Vagina (tissue), 2 donors: ENCODE results near the gene TTLL13.

Experiments used
- POLR2A ChIP-seq, 2 donors: fragments of 450-650 bp; IDR thresholded peaks; one replicate each; pipeline ENCODE4 v1.6.1; 2017; ENCODE audit warnings: antibody characterized with exemption in 2 of 2, mild to moderate bottlenecking in 2 of 2, moderate library complexity in 2 of 2
- POLR2AphosphoS5 ChIP-seq, 2 donors: sonication (generic); formaldehyde crosslinking; IDR thresholded peaks; one replicate each; pipeline ENCODE4 v1.9.0; 2017; ENCODE audit warnings: antibody characterized with exemption in 2 of 2, mild to moderate bottlenecking in 2 of 2, low read depth in 1 of 2; ENCODE audit not compliant: insufficient read depth in 1 of 2
- TF ChIP-seq, protein P1 (sequence below), 3 experiments: fragments of 450-650 bp in 2 of 3; fragments of 200-600 bp in 1 of 3; sonication (generic) in 1 of 3; IDR thresholded peaks; one replicate each; pipeline ENCODE4 v1.5.1; 2017 to 2019; ENCODE audit warnings: antibody characterized with exemption in 3 of 3, mild to moderate bottlenecking in 2 of 3, moderate library complexity in 2 of 3

DNA sequence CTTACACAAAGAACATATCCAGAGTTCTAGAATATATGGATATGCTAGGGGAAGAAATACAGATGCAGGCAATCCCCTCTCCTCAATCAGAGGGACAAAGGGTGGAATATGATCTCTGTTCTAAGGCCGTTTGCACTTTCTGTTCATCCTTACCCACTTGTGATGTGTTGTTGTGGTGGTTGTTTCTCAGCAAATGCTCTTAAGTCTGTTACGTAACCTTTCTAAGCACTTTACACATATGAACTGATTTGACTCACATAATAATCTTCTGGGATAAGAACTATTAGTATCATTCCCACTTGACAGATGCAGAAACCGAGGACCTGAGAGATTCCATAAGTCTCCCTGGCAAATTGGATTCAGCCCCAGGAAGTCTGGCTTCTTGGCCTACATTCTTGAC is 56.6 kb downstream of the TTLL13 start:
- TF ChIP-seq, protein P1, sequence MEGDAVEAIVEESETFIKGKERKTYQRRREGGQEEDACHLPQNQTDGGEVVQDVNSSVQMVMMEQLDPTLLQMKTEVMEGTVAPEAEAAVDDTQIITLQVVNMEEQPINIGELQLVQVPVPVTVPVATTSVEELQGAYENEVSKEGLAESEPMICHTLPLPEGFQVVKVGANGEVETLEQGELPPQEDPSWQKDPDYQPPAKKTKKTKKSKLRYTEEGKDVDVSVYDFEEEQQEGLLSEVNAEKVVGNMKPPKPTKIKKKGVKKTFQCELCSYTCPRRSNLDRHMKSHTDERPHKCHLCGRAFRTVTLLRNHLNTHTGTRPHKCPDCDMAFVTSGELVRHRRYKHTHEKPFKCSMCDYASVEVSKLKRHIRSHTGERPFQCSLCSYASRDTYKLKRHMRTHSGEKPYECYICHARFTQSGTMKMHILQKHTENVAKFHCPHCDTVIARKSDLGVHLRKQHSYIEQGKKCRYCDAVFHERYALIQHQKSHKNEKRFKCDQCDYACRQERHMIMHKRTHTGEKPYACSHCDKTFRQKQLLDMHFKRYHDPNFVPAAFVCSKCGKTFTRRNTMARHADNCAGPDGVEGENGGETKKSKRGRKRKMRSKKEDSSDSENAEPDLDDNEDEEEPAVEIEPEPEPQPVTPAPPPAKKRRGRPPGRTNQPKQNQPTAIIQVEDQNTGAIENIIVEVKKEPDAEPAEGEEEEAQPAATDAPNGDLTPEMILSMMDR (IDR thresholded peaks at IDR 0.05): no peak
- TF ChIP-seq POLR2A (IDR thresholded peaks at IDR 0.05) (no peak), POLR2AphosphoS5 (IDR thresholded peaks at IDR 0.05; ENCODE audit: insufficient read depth in 1 of 2, low read depth in 1 of 2) (no peak)
